K562 (cell line): Measurements from ENCODE around the gene VPS16. TPM values are rescaled to one million over a fixed set of nuclear protein-coding genes. Genes with fewer than 3 reads are reported as not detected.

Experiments used
- ERF ChIP-seq: fragments of 450-650 bp; formaldehyde crosslinking; IDR thresholded peaks from 2 replicates; pipeline ENCODE4 v1.4.0; 2020; ENCODE audit warnings: mild to moderate bottlenecking, mixed read lengths
- L3MBTL2 ChIP-seq: fragments of 450-650 bp; IDR thresholded peaks from 2 replicates; pipeline ENCODE4 v1.6.1; 2016; ENCODE audit warnings: mild to moderate bottlenecking, moderate library complexity
- MECOM ChIP-seq: fragments of 250-450 bp; sonication (Bioruptor Pico); IDR thresholded peaks from 2 replicates; pipeline ENCODE4 v1.8.0; 2022; ENCODE audit warnings: inconsistent platforms
- MYC ChIP-seq, 2 experiments: fragments of 250-450 bp in 1 of 2; sonication (Bioruptor Pico) in 1 of 2; IDR thresholded peaks; 2 replicates each; pipeline versions ENCODE4 v1.5.1 to v1.6.1; 2012 to 2021; ENCODE audit warnings: low read depth in 2 of 2, borderline replicate concordance in 1 of 2, improper control_type of control experiment in 1 of 2, low read length in 1 of 2, mild to moderate bottlenecking in 1 of 2, moderate library complexity in 1 of 2
- NONO ChIP-seq, 2 experiments: fragments of 200-400 bp in 1 of 2; fragments of 450-650 bp in 1 of 2; formaldehyde crosslinking in 1 of 2; IDR thresholded peaks; 2 replicates each; pipeline ENCODE4 v1.6.1; 2017; ENCODE audit warnings: low read depth in 2 of 2, mild to moderate bottlenecking in 2 of 2, moderate library complexity in 2 of 2, low read length in 1 of 2
- PRPF4 ChIP-seq: fragments of 200-400 bp; formaldehyde crosslinking; IDR thresholded peaks from one replicate; pipeline ENCODE4 v1.6.1; 2017; ENCODE audit warnings: low read length, low read depth, mild to moderate bottlenecking; ENCODE audit not compliant: insufficient read depth, poor library complexity, severe bottlenecking
- RBBP5 ChIP-seq: fragments of 200-600 bp; sonication (generic); IDR thresholded peaks from 2 replicates; pipeline ENCODE4 v1.6.1; 2012; ENCODE audit warnings: borderline replicate concordance, mild to moderate bottlenecking, low read length, control low read depth, inconsistent platforms; ENCODE audit not compliant: insufficient read depth, poor library complexity, severe bottlenecking
- SMAD3 ChIP-seq: fragments of 450-650 bp; formaldehyde crosslinking; conservative IDR thresholded peaks from 2 replicates; pipeline ENCODE4 v1.4.0; 2020; ENCODE audit warnings: mild to moderate bottlenecking
- SMARCA4 ChIP-seq: fragments of 450-650 bp; IDR thresholded peaks from 2 replicates; pipeline ENCODE4 v1.6.1; 2016
- SMARCA5 ChIP-seq: fragments of 450-650 bp; IDR thresholded peaks from 2 replicates; pipeline ENCODE4 v1.6.1; 2016
- WHSC1 ChIP-seq: IDR thresholded peaks from one replicate; pipeline ENCODE4 v1.6.1; 2012; ENCODE audit warnings: low read length, control low read depth, inconsistent platforms
- ZNF197 ChIP-seq: fragments of 200-800 bp; sonication (Bioruptor generic); IDR thresholded peaks from 2 replicates; pipeline ENCODE4 v1.6.1; 2016; ENCODE audit warnings: low read depth, missing genetic modification characterization, missing compliant biosample characterization
- ZNF282 ChIP-seq: sonication (generic); formaldehyde crosslinking; IDR thresholded peaks from 2 replicates; pipeline ENCODE4 v1.8.1; 2023; ENCODE audit warnings: missing genetic modification reagents
- ZNF717 ChIP-seq: fragments of 250-450 bp; sonication (Bioruptor Pico); IDR thresholded peaks from 2 replicates; pipeline ENCODE4 v1.5.0; 2021
- polyA plus RNA-seq, 8 experiments: library from polyadenylated mRNA; depleted of rRNA in 4 of 8; stranded (reverse) in 5 of 8; unstranded in 3 of 8; fragments of >200 nt; fragmentation: Nextera tagmentation in 2 of 8; fragmentation: Illumina TruSeq in 1 of 8; extraction: Ambion mirVana in 2 of 8; extraction: Trizol in 1 of 8; gene quantifications; 2 replicates each; pipeline versions ENCODE4 v1.2.1 to v1.2.3, GENCODE V29; 2011 to 2014; ENCODE audit warnings: inconsistent platforms in 1 of 8, missing spikeins in 1 of 8
- total RNA-seq, 7 experiments: library from RNA; depleted of rRNA in 6 of 7; stranded (reverse); fragments of >200 nt in 6 of 7; fragmentation: Illumina TruSeq in 2 of 7; extraction: Trizol in 2 of 7; gene quantifications; 2 replicates each; pipeline versions ENCODE4 v1.2.1 to v1.2.3, GENCODE V29; 2011 to 2021; ENCODE audit warnings: low replicate concordance in 1 of 7
- TF ChIP-seq, protein P1 (sequence below): fragments of 200-600 bp; sonication (generic); IDR thresholded peaks from one replicate; pipeline ENCODE4 v1.6.1; 2012; ENCODE audit warnings: mild to moderate bottlenecking, low read depth, low read length, inconsistent platforms
- TF ChIP-seq, protein P2 (sequence below): fragments of 200-800 bp; sonication (Bioruptor generic); IDR thresholded peaks from 2 replicates; pipeline ENCODE4 v1.6.1; 2017; ENCODE audit warnings: missing genetic modification characterization, missing compliant biosample characterization

Gene VPS16
- total and polyA plus RNA-seq, 9 of the 15 experiments (the other 6 are each of a cell fraction or from before 2014, with no cell fraction given) = 6.8 to 24.7 (median 14.0) TPM

DNA sequence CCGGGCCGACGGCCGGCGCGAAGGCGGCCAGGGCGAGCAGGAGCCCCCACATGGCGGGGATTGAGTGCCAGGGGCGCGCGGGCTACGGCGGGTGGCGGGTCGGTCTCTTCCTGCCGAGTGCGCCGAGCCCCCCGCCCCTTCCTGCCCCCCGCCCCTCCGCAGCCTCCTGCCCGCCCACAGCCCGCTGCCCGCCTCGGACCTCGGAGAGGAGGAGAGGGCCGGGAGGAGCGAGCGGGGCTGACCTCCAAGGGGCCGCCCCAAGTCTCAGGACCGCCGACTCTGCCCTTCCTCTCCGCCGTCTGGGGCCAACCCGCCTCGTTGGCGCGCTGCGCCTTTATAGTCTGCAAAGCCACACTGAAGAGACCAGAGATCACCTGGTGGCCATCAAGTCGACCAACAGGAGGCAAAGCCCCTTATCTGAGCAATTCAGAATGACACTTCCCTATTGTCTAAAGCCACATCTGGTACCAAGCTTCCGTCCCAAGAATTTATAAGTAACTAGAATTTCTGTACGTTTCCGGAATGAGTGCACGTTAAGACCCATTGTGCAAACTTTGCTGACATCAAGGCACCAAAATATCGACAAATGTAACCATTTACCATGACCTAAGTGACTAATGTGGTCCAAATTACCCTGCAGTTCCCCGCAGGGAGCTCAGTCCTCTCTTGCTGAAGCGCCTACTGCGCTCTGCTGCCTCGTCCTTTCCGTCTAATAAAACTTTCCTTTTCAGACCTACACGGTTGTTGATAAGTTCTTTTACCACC is 39.8 kb upstream of the VPS16 start, which contains the start of gene CPXM1 (continued):
- TF ChIP-seq, protein P1, sequence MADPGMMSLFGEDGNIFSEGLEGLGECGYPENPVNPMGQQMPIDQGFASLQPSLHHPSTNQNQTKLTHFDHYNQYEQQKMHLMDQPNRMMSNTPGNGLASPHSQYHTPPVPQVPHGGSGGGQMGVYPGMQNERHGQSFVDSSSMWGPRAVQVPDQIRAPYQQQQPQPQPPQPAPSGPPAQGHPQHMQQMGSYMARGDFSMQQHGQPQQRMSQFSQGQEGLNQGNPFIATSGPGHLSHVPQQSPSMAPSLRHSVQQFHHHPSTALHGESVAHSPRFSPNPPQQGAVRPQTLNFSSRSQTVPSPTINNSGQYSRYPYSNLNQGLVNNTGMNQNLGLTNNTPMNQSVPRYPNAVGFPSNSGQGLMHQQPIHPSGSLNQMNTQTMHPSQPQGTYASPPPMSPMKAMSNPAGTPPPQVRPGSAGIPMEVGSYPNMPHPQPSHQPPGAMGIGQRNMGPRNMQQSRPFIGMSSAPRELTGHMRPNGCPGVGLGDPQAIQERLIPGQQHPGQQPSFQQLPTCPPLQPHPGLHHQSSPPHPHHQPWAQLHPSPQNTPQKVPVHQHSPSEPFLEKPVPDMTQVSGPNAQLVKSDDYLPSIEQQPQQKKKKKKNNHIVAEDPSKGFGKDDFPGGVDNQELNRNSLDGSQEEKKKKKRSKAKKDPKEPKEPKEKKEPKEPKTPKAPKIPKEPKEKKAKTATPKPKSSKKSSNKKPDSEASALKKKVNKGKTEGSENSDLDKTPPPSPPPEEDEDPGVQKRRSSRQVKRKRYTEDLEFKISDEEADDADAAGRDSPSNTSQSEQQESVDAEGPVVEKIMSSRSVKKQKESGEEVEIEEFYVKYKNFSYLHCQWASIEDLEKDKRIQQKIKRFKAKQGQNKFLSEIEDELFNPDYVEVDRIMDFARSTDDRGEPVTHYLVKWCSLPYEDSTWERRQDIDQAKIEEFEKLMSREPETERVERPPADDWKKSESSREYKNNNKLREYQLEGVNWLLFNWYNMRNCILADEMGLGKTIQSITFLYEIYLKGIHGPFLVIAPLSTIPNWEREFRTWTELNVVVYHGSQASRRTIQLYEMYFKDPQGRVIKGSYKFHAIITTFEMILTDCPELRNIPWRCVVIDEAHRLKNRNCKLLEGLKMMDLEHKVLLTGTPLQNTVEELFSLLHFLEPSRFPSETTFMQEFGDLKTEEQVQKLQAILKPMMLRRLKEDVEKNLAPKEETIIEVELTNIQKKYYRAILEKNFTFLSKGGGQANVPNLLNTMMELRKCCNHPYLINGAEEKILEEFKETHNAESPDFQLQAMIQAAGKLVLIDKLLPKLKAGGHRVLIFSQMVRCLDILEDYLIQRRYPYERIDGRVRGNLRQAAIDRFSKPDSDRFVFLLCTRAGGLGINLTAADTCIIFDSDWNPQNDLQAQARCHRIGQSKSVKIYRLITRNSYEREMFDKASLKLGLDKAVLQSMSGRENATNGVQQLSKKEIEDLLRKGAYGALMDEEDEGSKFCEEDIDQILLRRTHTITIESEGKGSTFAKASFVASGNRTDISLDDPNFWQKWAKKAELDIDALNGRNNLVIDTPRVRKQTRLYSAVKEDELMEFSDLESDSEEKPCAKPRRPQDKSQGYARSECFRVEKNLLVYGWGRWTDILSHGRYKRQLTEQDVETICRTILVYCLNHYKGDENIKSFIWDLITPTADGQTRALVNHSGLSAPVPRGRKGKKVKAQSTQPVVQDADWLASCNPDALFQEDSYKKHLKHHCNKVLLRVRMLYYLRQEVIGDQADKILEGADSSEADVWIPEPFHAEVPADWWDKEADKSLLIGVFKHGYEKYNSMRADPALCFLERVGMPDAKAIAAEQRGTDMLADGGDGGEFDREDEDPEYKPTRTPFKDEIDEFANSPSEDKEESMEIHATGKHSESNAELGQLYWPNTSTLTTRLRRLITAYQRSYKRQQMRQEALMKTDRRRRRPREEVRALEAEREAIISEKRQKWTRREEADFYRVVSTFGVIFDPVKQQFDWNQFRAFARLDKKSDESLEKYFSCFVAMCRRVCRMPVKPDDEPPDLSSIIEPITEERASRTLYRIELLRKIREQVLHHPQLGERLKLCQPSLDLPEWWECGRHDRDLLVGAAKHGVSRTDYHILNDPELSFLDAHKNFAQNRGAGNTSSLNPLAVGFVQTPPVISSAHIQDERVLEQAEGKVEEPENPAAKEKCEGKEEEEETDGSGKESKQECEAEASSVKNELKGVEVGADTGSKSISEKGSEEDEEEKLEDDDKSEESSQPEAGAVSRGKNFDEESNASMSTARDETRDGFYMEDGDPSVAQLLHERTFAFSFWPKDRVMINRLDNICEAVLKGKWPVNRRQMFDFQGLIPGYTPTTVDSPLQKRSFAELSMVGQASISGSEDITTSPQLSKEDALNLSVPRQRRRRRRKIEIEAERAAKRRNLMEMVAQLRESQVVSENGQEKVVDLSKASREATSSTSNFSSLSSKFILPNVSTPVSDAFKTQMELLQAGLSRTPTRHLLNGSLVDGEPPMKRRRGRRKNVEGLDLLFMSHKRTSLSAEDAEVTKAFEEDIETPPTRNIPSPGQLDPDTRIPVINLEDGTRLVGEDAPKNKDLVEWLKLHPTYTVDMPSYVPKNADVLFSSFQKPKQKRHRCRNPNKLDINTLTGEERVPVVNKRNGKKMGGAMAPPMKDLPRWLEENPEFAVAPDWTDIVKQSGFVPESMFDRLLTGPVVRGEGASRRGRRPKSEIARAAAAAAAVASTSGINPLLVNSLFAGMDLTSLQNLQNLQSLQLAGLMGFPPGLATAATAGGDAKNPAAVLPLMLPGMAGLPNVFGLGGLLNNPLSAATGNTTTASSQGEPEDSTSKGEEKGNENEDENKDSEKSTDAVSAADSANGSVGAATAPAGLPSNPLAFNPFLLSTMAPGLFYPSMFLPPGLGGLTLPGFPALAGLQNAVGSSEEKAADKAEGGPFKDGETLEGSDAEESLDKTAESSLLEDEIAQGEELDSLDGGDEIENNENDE = no peak
- no peak for TF ChIP-seq WHSC1
- no peak for TF ChIP-seq ZNF282 (CRISPR knock-in tag)
- TF ChIP-seq ZNF717 (CRISPR knock-in tag) = no peak
- no peak for TF ChIP-seq SMAD3 (CRISPR knock-in tag)
- no peak for TF ChIP-seq ERF (CRISPR knock-in tag)
- TF ChIP-seq ZNF197 (CRISPR knock-in tag) = no peak
- peak; percentile 65; the same call in 1 of the 2 replicates for TF ChIP-seq SMARCA4
- TF ChIP-seq MECOM (CRISPR knock-in tag) = no peak
- TF ChIP-seq RBBP5 = no peak
- TF ChIP-seq, protein P2, sequence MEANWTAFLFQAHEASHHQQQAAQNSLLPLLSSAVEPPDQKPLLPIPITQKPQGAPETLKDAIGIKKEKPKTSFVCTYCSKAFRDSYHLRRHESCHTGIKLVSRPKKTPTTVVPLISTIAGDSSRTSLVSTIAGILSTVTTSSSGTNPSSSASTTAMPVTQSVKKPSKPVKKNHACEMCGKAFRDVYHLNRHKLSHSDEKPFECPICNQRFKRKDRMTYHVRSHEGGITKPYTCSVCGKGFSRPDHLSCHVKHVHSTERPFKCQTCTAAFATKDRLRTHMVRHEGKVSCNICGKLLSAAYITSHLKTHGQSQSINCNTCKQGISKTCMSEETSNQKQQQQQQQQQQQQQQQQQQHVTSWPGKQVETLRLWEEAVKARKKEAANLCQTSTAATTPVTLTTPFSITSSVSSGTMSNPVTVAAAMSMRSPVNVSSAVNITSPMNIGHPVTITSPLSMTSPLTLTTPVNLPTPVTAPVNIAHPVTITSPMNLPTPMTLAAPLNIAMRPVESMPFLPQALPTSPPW (CRISPR knock-in tag) = no peak
- TF ChIP-seq L3MBTL2 = no peak
- TF ChIP-seq PRPF4 = no peak
- TF ChIP-seq MYC (IDR thresholded peaks at IDR 0.05; ENCODE audit: low read depth, low read length) = no peak
- TF ChIP-seq MYC (CRISPR knock-in tag; IDR thresholded peaks at IDR 0.05; ENCODE audit: borderline replicate concordance, low read depth) = no peak
- TF ChIP-seq SMARCA5 = no peak
- no peak for TF ChIP-seq NONO (IDR thresholded peaks at IDR 0.05; ENCODE audit: low read depth in 2 of 2, low read length in 1 of 2)
